GM19023 (cell line): Measurements from ENCODE around the gene MYRIP.

Source experiments
- ATAC-seq: cut with Tn5 transposase; IDR thresholded peaks from one replicate; pipeline ENCODE4 v1.9.1; 2021; ENCODE audit warnings: mild to moderate bottlenecking, moderate library complexity; ENCODE audit not compliant: unreplicated experiment

Gene MYRIP

DNA sequence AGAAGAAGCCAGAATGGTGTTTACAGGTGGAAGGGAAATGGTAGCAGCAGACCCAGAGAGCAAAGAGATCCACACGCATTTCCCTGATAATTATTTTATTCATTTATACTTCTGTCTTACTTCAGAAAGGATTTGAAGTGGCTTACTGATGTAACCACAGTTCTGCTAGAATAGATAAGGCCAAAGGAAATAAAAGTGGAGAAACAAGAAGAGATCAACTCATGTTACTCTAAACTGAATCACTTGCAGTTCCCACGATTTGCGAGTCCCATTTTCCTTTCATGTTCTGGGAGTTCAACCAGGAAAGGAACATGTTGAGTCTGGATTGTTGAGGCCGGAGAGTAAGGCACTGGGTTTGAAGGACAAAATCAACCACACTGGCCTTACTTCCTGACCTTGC lies 151.8 kb downstream of the MYRIP start:
- no peak for ATAC-seq

DNA sequence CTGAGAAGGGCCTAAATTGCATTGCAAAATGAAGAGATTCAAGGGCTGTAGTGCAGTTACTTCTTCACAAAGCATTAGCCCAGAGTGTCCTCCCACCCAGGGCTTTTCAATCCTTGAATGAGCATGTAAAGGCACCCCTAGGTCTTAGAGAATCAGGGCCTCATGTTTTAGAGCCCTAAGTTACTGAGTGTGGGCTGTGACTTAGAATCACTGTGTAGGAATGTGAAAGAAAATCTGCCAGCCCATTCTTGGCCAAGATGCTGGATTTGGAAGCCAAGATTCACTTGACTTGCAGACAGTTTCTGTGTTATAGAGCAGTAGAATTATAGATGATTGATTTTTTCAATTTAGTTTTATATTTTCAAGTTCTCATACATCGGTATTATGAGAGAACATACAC lies 153.2 kb downstream of the MYRIP start:
- no peak for ATAC-seq

DNA sequence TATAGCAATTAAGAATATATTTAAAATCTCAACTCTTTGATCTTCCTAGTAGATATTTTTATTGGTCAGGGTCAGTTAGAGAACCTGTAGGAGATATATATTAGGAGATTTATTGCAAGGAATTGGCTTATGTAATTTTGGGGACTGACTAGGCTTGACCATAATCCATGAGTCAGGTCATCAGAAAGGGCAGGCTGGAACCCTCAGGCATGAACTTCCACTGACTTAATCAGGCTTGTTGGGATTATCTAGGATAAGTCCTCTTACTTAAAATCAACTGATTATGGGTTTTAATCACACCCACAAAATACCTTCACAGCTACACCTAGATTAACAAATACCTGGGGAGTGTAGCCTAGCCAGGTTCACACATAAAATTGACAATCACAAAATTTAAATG lies 156.1 kb downstream of the MYRIP start:
- no peak for ATAC-seq

DNA sequence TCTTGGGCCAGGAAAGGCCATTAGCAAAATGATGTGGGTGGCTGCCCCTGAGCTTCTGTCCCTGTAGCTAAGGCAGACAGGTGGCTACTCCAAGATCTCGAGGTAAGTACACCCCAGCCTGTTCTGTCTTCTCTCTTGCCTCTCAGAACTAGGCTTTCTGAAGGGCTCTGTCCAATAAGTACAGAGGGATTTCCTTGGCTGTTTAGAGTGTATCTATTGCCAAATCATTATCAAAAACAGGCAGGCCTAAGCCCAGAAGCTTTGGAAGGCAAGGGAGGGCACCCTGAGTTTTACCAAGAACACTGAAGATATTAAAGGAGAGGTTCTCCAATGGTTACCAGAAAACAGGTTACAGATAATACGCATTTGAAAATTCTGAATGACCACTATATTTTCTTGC lies 156.6 kb downstream of the MYRIP start:
- no peak for ATAC-seq

DNA sequence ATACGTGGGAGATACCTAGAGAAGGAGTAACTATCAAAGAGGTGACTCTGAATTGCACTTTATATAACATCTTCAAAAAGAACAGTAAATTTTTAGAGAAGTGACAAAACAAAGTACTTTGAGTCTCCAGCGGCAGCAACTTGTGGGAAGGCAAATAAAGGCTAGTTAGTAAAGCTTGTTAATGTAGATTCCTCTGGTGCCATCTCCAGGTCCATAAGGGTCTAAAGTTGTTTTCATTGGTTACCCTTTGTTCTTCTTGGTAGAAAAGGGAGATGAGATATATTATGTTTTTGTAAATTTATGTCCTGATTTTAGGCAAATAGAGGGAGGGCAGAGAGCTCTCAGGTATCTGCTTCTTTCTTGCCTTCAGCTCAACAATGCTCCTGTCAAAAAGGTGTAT lies 161.6 kb downstream of the MYRIP start:
- ATAC-seq: no peak

DNA sequence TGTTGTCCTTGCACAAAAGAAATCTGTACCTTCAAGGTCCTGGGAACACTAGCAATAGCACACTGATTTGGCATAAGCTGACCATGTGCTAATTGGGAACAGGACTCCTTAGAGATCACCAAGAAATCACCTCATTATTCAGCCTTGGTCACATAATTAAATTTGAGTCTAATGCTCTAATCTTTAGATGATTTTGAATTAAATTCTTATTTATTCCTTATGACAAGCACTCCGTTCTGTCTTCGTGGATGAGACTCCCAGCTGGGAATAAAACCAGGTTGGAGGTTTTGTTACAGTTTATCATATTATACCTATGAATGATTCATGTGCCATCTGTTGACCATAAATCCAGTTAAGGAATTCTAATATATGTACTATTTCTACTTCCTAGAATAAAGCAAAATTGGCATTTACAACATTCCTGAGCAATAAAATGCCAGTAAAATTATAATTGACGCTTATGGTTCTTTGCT lies 162.2 kb downstream of the MYRIP start:
- no peak for ATAC-seq

DNA sequence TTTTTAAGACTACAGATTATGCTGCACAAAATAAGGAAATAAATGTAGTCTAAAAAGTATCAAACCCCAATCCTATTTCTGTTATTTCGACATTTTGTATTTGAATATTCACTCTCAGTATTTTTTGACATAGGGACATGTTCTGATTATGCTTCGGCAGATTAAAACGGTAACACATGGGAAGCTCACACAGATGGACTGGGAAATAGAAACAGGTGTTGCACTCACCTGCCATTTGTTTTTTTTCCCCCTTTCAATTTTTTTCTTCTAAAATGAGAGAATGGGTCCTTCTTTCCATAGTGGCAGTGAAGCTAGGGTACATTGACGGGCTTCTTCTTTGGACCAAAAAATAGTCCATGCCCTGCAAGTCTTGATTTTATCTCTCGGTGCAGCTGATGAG lies 163.1 kb downstream of the MYRIP start:
- ATAC-seq: no peak

DNA sequence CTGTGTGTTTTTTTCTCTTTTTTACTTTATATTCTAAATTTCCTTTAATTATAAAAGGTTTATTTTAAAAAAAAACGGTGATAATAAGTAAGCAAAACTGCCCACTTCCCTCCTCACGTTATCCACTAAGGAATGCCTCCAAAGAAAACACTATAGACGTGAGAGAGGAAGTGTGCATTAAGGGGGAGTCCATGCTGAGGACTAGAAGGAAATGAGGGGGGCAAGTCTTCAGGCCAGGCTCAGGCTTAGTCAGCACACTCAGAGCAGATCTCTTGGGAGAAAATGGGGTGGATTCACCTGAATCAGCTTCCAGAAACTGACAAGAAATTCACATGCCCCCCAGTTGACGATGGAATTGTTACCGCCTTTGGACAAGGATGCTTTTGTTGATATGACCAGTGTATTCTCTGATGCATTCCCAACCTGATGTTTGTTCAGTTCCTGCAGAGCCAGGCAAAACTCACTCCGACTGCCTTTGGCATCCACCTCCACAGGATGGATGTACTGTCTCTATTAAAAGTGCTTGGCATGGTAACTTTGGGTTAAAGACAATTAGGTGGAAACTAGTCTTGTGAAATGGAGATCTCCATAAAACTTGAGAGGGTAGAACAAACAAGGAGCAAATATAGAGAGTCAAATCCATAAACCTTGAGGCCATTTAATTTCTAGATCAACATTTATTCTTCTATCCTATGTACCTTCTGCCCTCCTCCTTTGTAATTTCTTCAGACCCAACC lies 167.8 kb downstream of the MYRIP start:
- no peak for ATAC-seq

DNA sequence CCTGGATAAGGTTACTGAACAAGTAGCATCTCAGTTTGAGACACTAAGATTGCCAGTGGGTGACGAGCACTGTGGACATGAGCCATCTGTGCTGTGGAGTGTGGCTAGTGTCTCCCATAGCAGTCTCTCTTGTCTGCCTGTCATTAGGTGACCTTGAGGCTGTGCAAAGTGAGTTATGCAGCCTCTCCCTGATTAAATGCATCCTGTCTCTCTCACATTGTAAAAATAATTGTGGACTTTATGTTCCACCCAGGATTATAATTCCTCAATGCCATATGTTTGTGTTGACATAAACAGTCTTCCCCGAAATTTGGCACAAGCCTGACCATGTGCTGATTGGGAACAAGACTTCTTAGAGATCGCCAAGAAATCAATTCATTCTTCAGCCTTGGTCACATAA lies 168.9 kb downstream of the MYRIP start:
- no peak for ATAC-seq

DNA sequence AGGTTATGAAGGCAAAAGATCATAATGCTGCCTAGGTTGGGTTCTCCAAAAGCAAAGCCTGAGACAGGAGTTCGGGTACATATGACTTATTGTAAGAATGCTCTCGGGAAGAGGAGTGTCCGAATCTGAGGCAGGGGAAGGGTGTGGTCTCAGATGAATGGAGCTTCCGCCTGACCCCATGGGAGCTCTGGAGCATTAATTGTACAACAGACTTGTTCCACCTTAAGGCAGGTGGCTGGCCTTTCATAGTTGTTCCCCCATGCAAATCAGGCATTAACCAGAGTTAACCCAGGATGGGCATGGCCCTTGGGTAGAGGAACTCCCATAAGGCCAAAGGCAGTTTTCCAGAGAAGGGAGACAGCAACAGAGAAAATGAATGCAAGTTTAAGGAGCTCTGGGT lies 170.6 kb downstream of the MYRIP start:
- no peak for ATAC-seq

DNA sequence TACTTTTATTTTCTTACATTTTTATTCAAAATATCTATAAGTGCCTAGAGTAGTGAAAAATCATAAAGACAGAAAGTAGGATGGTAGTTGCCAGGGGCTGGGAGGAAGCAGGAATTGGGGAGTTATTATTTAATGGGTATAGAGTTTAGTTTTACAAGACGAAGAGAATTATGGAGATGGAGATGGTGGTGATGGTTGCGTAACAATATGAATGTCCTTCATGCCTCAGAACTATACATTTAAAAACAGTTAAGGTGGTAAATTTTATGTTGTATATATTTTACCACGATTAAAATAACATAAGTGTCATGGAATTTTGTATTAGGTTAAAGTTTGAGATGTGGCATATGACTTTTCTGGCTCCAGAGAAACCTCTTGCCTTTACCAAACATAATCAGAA lies 171.4 kb downstream of the MYRIP start:
- no peak for ATAC-seq

DNA sequence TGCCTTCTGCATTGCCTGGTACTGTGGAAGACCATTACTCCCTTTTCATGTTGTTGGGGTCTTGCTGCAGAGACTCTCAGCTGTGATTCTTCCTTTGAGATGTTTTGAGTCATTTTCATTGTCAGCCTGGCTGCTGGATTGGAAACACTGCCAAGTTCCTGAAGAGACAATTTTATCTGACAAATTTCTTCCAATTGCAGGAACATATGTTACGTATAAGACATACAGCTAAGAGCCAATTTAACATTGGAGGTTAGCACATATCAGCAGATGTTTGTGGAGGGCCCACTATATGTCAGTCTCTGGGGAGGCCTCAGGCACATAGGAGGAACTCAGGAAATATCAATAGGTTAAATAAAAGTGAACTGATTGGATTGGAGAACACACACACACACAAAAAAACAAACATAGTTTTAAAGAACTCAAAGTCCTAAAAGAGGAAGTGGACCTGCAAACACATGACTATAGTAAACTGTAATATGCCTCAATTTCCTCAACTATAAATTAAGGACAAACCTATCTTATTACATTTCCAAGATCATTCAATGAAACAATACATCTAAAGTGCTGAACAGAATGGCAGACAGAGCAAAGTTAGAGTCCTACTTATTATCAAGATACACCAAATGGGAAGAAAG lies 172.3 kb downstream of the MYRIP start:
- ATAC-seq: no peak

DNA sequence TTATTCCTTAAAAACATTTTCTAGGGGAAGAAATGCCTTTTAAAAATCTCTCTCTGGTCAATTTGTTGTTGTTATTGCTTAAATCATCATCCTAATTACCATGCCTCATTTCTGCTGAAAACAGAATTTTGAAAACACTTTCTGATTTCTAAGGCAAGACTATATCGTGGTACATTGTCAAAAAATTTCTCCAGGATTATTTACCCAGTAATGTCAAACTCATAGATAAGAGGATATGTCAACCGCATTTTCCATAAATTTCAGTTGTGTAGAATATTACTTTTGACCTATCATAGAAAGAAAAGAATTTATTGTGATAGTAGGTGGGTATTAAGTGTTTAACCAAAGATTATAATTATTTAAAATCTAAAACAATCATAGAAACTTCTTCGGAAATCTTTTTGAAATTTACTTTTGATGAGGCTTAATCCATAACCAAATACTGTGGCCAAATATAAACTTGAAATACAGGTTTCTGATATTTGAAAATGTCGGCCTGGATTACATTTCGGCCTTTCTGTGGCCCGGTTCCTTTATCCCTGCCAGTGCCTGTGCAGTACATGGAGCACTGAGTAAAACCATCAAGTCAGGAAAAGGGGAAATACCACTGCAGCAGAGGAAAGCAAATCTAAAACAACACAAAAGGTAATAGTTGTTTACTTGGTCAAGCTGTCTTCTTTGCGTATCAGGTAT lies 173.4 kb downstream of the MYRIP start:
- no peak for ATAC-seq

DNA sequence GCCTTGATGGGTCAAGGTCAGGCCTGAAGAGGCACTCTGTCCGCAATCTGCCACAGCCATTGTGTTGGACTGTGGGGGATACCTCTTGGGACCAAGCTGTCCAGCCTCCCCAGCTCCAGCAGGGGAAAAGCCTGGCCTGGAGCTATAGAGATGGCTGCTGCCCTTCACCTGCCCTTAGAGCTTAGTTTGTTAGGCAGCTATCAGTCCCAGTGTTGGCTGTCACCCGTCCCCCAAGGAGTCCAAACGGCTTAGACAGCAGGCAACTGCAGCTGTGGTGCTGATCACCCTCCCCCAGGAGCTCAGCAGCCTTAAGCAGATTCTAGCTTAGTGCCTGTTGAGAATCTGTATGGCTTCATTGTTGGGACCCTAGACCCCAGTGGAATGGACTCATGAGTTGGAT lies 180.3 kb downstream of the MYRIP start:
- no peak for ATAC-seq

DNA sequence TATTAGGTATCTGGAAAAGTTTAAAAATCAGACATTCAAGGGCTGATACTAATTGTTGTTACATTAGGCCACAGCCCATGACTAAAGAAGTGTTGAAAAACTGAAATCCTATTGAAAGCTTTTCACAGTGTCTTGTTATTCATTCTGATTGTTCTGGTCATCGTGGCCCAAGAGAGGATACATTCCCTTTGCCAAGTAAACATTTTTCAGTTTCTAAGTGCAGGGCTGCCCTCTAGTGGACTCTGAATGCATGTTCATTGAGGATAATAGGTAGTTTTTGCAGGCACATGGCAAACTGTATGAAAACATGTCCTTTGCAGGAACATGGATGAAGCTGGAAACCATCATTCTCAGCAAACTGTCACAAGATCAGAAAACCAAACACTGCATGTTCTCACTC lies 181.1 kb downstream of the MYRIP start:
- ATAC-seq: no peak

DNA sequence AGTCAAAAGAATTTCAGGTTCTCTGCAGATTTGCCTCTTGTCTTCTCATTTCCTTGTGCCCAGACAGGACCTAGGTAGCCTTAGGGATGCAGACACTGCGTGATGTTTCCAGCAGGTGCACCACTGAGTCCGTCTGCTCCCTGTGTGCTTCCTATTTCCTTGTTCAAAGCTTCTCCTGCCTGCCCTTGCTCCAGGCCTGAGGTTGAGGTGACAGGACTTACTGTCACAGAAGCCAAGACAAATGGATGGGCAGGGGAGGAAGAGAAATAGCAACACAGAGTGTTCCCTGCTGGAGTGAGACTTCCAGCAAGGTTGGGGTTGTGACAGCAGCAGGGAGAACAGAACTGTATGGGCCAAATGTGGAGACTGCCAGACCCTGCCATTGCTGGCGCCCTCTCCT lies 199.4 kb downstream of the MYRIP start:
- no peak for ATAC-seq

DNA sequence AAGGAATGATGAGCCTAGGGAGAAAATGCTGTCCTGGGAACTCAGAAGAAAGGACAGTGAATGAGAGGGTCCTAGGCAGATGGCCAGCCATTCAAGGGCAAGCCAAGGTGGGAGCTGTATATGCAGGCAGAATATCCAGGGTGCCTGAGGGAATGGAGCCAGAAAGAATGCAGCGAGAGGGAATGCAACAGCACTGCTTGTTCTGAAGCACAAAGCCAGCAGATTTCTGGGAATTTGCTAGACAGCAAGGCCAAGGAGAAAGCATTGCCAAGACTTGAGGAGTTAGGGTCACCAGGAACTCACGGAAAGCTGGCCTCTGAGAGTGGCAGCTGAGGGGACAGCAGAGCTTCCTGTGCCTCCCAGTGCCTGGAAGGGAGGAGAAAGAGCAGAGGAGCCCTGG lies 200.6 kb downstream of the MYRIP start:
- no peak for ATAC-seq

DNA sequence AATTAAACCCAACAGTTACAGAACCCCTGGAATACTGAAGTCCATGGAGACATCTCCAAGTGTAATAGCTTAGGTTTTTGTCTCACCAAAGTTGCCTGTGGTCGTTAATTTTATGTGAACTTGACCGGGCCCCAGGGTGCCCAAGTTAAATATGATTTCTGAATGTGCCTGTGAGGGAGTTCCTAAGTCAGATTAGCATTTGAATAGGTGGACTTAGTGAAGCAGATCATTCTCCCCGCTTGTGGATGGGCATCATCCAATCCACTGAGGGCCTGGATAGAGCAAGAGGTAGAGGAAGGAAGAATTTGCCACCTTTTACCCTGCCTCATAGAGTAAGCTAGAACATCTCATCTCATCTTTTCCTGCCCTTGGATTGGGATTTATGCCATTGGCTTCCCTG lies 203.0 kb downstream of the MYRIP start:
- ATAC-seq: no peak

DNA sequence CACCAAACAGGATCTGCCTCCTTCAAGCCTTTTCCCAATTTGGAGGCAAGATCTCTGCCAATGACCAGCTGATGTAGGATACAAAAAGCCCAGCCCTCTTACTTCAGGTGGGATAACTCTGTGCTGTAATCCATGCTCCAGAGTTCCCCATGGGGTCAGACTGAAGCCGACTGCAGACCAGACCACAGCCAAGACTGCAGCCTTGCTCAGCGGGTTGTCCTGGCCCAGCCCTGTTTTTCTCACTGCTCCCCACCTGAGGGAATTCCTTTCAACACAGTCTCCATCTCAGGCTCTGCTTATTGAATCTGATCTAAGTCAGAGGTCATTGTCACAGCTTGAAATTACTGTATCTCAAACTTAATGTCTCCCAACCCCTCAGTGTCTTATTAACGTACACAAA lies 207.0 kb downstream of the MYRIP start:
- ATAC-seq: no peak

DNA sequence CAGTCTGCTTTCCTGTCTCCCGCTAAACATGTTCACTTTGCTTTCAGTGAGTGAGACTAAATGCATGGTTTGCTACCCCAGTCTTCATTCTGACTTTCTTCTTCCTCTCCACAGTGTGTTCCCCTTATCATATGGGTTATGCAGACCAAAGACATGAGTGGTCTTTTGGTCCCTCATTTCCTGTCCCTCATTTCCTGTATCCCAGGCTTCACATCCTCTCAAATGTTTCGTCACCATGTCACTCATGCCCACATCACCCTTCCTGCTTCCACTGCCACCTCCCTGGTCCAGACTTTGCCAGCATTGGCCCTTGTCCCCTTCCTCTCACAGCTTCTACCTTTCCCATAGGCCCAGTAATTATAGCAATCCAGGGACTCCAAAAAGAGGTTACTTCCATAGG lies 209.0 kb downstream of the MYRIP start:
- no peak for ATAC-seq

DNA sequence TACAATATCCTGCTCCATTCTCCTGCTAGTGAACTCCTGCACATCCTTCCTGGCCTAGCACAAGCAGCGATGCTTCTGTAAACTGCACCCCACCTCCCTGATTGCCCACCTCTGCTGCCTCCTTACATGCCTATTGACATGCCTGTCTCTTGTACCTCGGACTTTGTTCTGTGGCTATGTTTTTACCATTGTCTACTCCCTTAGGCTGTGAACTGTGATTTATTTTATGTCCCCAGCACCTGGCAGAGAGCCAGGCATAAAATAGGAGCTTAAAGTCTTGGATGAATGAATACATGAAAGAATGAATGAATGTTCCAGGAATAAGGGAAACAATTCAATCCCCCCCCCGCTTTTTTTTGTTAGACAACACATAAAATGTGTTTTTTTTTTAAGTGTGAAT lies 210.0 kb downstream of the MYRIP start:
- no peak for ATAC-seq

DNA sequence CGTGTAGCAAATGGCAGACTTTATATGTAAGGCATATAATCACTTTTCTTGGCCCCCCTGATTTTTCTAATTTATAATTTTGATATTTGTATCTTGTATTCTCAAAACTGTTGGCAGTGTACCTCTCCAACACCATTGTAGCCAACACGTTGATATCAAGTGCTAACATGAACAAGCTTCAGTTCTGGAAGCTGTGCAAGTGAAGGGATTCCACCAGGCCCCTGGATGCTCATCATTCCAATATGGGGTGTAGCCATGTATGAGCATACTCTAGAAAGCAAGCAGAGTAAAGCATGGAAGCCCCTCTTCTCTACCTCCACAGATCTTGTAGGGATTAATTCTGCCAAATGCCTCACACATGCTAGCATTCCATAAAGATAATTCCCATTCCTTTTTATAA lies 211.3 kb downstream of the MYRIP start:
- no peak for ATAC-seq
